Cardiac fibroblast (primary cell): ENCODE data around the gene MTREX.

Experiments used
- DNase-seq, 2 donors: peaks; one replicate each; pipeline versions ENCODE4 v3.0.0 to v3.0.0-alpha.2; 2010; ENCODE audit warnings: low read depth in 2 of 2
- H3K4me3 ChIP-seq, 2 donors: replicated peaks in 1 of 2; 1 replicate in 1 of 2; 2 replicates in 1 of 2; pipeline ENCODE4 v1.5.1; 2011; ENCODE audit warnings: low read depth in 2 of 2, low read length in 2 of 2, mild to moderate bottlenecking in 2 of 2, moderate library complexity in 1 of 2
- CTCF ChIP-seq: IDR thresholded peaks from one replicate; pipeline ENCODE4 v1.5.1; 2011; ENCODE audit warnings: low read depth, mild to moderate bottlenecking, low read length, inconsistent platforms

The MTREX gene

GRCh38 chr5:55437859-55438206, 130.0 kb downstream of the MTREX start:
- no peak for TF ChIP-seq CTCF
- H3K4me3 ChIP-seq: no peak overlapping the region
- DNase-seq: no peak

GRCh38 chr5:55438998-55439397, 131.2 kb downstream of the MTREX start:
- no peak for TF ChIP-seq CTCF
- DNase-seq: peak; percentile 61 to 63

GRCh38 chr5:55440188-55440646, 132.4 kb downstream of the MTREX start:
- TF ChIP-seq CTCF: no peak
- peak; percentile 52 to 69 for DNase-seq
- H3K4me3 ChIP-seq: no peak overlapping the region

More at GRCh38 chr5:55438998-55439397, 131.2 kb downstream of the MTREX start:
- H3K4me3 ChIP-seq: no peak overlapping the region

- no peak overlapping the region for H3K4me3 ChIP-seq
- TF ChIP-seq CTCF: no peak
Observed at GRCh38 chr5:55441107-55441771, 133.4 kb downstream of the MTREX start.

GRCh38 chr5:55441954-55442353, 134.2 kb downstream of the MTREX start:
- TF ChIP-seq CTCF: no peak
- DNase-seq: no peak
- H3K4me3 ChIP-seq: no peak overlapping the region

More at GRCh38 chr5:55441107-55441771, 133.4 kb downstream of the MTREX start:
- no peak for DNase-seq

GRCh38 chr5:55445791-55446190, 138.0 kb downstream of the MTREX start:
- no peak overlapping the region for H3K4me3 ChIP-seq
- no peak for DNase-seq
- no peak for TF ChIP-seq CTCF
